ENCODE results near the gene CREB5.

GRCh38 chr7:28703037-28703765, 290.9 kb downstream of the CREB5 start:
- TF ChIP-seq EZH2 (IDR thresholded peaks at IDR 0.05; ENCODE audit: borderline replicate concordance, insufficient read depth, low read length, poor library complexity, severe bottlenecking) = no peak
- no peak for TF ChIP-seq CTCF (IDR thresholded peaks at IDR 0.05; ENCODE audit: poor library complexity, severe bottlenecking)
- TF ChIP-seq MXI1 (conservative IDR thresholded peaks at IDR 0.05; ENCODE audit: poor library complexity, severe bottlenecking) = no peak
- no peak for TF ChIP-seq RAD21 (conservative IDR thresholded peaks at IDR 0.05)
- TF ChIP-seq REST (IDR thresholded peaks at IDR 0.05; ENCODE audit: borderline replicate concordance) = no peak
- no peak for TF ChIP-seq POLR2AphosphoS5 (IDR thresholded peaks at IDR 0.05)
- no peak for TF ChIP-seq EP300 (conservative IDR thresholded peaks at IDR 0.05; ENCODE audit: poor library complexity, severe bottlenecking)
